Activated CD4-positive, alpha-beta T cell treated with anti-CD3 and anti-CD28 coated beads, Interleukin-2, amount 50 U/mL, for 4 hours (primary cell): ENCODE results near the gene LAMC3.
"Not testable (repeated sequence)": the region's sequence is repeated elsewhere in the genome, so short reads cannot be mapped to it uniquely, and the experiment has no call there.

Experiments
- DNase-seq, 2 experiments: peaks; one replicate each; pipeline ENCODE4 v3.0.0-alpha.2; 2020

Gene LAMC3

GRCh38 chr9:130992682-130993032, 16.3 kb upstream of the LAMC3 start:
- DNase-seq = no peak

- no peak for DNase-seq
Observed at GRCh38 chr9:130993303-130994030, 15.5 kb upstream of the LAMC3 start.

- DNase-seq = no peak
Observed at GRCh38 chr9:130994135-130995085, 14.6 kb upstream of the LAMC3 start.

- no peak for DNase-seq
Observed at GRCh38 chr9:130995086-130996011, 13.6 kb upstream of the LAMC3 start.

- no peak for DNase-seq
Observed at GRCh38 chr9:130996205-130996604, 12.8 kb upstream of the LAMC3 start.

GRCh38 chr9:130996676-130997394, 12.1 kb upstream of the LAMC3 start:
- no peak for DNase-seq

- DNase-seq = no peak
Observed at GRCh38 chr9:130997395-130997684, 11.6 kb upstream of the LAMC3 start.

- no peak for DNase-seq
Observed at GRCh38 chr9:130997925-130998596, 10.9 kb upstream of the LAMC3 start.

GRCh38 chr9:130998597-130999244, 10.3 kb upstream of the LAMC3 start:
- no peak for DNase-seq

GRCh38 chr9:130999245-130999623, 9.7 kb upstream of the LAMC3 start:
- no peak for DNase-seq

- DNase-seq = not testable (repeated sequence)
Observed at GRCh38 chr9:131000526-131000925, 8.4 kb upstream of the LAMC3 start.

- no peak for DNase-seq
Observed at GRCh38 chr9:131001021-131001420, 8.0 kb upstream of the LAMC3 start.

GRCh38 chr9:131001990-131002389, 7.0 kb upstream of the LAMC3 start:
- no peak for DNase-seq

- no peak for DNase-seq
Observed at GRCh38 chr9:131006601-131007000, 2.4 kb upstream of the LAMC3 start.

- DNase-seq = no peak
Observed at GRCh38 chr9:131008086-131008485, 888 bp upstream of the LAMC3 start.

- DNase-seq = no peak
Observed at GRCh38 chr9:131008563-131008908, 438 bp upstream of the LAMC3 start.

- no peak for DNase-seq
Observed at GRCh38 chr9:131010482-131011273, 1.7 kb downstream of the LAMC3 start.

GRCh38 chr9:131011274-131012022, 2.5 kb downstream of the LAMC3 start:
- DNase-seq = no peak

- DNase-seq = no peak
Observed at GRCh38 chr9:131012023-131012334, 3.0 kb downstream of the LAMC3 start.

GRCh38 chr9:131012396-131012917, 3.5 kb downstream of the LAMC3 start:
- no peak for DNase-seq
